Activated T-helper 1 cell treated with Interleukin-2 at 50 U/mL for 16 hours (primary cell): ENCODE data around the gene NOA1.

Experiments used
- DNase-seq: peaks from one replicate; pipeline ENCODE4 v3.0.0-alpha.2; 2020; ENCODE audit warnings: low read depth

NOA1 gene

DNA sequence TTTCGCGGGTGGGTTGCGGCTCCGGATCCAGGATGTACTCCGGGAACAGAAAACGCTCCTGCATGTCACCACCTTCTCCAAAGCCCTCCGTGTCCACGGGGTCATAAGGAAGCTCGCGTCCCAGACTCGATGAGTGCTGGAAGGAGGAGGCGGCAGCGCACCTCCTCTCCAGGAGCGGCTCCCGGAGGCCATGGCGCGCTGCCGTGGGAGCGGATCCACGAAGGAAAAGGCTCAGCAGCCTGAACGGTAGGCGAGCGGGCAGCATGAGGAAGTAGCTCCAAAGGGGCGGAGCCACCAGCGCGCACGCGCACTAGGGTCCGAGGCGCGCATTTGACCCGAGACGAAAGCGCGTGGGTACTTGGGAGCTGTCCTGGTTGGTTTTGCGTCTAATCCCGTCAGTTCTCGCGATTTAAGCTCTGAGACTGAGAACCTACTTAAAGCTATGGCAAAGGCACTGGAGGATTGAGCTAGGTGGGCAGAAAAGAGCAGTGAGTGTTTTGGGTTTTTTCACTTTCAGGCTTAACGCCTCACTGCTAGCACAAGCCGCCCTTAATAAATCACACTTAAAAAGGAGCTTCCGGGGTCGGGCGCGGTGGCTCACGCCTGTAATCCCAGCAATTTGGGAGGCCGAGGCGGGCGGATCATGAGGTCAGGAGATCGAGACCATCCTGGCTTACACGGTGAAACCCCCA lies at the start of gene NOA1:
Gene NOA1, minus strand, starts transcription at position 286 of the 692 bp plus-strand sequence. Its CDS starts 21 bp downstream, at position 265.
- DNase-seq = peak; percentile 97

DNA sequence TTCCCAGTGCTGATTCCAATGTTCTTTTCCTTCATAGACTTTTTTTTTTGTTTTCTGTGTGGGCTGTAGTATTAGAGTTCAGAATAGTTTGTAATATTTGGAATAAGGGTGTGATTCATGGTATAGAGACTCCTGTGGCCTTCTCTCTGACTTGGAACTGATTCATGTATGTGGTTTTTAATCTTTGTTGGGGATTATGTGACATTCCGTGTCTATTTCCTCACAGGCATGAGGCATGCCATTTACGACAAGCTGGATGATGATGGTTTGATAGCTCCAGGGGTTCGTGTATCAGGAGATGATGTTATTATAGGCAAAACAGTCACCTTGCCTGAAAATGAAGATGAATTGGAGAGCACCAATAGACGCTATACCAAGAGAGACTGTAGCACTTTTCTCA lies 45.7 kb upstream of the NOA1 start:
- DNase-seq = no peak

DNA sequence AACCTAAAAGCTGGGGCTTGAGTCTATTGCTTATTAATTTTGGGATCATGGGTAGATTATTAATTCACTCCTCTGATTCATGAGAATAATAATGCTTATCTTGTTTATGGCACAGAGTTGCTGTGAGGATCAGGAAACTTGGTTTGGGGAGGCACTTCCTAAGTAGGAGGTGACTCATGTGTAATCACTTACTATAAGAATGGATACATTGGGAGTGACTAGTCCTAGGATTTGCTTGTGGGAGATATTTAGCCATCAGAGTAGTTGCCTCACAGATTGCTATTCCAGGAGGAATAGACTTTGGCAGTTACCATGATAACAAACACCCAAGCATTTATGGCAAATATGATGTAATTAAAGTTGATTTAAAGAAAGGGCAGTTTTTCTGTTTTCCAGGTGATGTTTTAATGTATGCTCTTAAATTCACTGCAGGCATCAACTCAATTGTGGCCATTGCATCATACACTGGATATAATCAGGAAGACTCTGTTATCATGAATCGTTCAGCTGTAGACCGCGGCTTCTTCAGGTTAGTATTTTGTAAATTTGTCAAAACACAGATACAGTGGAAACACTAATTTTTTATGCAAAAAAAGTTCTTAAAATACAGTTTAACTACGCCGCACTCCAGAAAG lies 43.2 kb upstream of the NOA1 start:
- no peak for DNase-seq

DNA sequence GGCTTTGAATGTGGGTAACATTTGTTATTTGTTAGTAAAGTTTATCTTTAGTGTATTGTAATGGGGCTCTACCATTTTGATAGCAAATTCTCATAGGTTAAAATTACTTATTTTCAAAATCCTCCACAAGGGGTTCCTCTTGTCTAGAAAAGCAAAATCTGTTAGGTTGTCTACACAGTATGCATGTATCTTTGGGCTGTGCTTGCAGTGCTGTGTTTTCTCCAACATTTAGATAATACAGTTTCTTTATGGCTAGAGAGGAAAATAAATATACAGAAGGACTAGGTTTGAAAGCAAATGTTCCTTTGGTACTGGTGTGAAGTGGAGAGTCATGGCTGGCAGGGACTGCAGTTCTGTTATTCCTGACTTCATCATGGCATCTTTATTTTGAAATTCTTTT lies 41.6 kb upstream of the NOA1 start:
- DNase-seq = no peak

DNA sequence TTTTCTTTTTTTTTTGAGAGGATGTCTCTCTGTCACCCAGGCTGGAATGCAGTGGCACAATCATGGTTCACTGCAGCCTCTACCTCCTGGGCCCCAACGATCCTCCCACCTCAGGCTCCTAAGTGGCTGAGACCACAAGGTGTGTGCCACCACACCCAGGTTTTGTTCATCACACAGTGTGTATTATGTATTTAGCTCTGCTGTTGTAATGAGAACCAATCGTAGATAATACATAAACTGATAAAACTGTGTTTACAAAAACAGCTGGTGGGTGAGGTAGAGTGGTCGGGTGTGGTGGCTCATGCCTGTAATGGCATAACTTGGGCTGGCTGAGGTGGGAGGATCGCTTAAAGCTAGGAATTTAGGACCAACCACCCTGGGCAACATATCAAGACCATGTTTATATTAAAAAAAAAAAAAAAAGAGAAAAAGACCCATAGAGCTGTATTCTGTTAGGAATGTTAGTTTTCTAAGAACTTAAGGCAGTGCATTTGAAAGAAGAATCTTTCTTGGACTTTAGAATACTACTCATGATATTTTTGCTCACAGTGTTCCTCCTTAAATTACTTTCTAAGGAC lies 36.2 kb upstream of the NOA1 start:
- no peak for DNase-seq

DNA sequence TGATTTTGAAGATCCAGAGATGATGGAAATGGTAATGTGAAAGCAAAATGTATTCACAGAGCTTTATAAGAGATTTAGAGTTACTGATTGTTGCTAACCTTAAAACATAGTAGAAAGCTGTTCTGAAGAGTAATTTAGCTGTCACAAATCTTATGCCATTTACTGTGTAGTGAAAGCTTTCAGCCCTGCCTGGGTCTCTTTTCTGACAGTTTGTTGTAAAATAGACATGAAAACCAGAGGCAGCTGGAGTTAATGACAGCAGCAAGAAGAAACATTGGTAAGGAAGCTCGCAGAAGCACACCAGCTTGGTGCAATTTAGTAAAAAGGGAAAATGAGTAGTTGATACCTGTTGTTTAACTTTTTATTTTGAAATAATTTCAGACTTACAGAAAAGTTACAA lies 22.3 kb upstream of the NOA1 start:
- DNase-seq = no peak

DNA sequence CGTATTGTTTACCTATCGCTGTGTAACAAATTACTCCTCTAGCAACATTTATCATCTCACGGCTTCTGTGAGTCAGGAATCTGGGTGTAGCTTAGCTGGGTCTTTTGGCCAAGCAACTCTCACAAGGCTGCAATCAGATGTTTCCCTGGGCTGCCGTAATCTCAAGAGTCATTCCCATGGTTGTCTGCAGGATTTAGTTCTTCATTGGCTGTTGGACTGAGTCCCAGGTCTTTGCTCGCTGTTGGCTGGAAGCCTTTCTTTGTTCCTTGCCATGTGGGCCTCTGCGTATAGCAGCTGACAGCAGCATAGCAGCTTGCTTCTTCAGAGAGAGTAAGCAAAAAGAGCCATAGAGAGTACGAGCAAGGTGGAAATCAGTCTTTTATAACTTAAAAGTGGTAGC lies 18.1 kb upstream of the NOA1 start:
- no peak for DNase-seq

DNA sequence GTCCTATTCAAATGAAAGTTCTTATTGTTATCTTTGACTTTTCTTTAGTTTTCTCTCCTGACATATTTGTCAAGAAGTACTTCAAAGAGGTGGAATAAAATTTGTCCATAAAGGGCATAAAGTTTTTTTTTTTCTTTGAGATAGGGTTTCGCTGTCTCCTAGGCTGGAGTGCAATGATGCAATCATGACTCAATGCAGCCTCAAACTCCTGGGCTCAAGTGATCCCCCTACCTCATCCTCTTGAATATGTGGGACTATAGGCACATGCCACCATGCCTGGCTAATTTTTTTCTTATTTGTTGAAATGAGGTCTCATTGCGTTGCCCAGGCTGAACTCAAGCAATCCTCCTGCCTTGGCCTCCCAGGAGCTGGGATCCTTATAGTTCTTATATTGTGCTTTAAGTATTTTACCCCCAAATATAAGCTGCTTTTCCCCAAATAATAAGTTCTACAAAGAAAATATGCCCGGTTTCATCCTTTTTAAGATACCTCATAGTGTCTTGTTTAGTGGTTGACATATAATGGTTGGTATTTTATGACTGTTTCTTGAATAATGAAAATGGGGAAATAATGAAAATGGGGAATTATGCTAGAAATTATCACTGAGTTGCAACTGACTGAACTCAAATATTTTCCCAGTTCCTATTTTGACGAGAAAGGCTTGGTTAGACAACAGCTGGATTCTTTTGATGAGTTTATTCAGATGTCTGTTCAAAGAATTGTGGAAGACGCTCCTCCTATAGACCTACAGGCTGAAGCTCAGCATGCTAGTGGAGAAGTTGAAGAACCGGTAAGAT lies 12.9 kb upstream of the NOA1 start:
- no peak for DNase-seq

DNA sequence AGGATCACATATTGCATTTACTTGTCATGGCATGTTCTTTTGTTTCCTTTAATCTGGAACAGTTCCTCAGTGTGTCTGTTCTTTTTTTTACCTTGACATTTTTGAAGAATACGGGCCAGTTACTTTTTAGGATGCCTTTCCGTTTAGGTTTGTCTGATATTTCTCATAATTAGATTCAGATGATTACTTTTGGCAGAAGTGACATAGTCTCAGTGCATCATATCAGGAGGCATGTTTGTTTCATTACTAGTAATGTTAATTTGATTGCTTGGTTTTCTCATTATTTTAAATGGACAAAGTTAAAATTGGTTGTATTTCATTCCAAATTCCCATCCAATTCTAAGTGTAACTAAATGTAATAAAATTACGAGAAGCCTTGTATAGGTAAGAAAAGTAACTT lies 9.5 kb upstream of the NOA1 start:
- no peak for DNase-seq

DNA sequence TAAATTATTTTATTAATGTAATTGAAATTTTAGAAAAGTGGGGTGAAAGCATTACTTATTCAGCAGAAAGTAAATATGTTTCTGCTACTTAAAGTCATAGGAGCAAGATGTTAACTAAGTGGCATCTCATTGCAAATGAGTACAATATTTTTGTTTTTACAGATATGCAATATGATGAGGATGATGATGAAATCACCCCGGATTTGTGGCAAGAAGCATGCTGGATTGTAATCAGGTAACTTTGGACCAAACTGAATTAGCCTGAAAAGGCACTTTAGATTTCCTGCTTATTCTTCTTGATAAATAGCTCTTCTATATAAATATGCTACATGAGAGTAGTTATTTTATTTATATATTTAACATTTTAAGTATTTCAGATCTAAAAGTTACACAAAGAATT lies 8.8 kb upstream of the NOA1 start:
- no peak for DNase-seq

DNA sequence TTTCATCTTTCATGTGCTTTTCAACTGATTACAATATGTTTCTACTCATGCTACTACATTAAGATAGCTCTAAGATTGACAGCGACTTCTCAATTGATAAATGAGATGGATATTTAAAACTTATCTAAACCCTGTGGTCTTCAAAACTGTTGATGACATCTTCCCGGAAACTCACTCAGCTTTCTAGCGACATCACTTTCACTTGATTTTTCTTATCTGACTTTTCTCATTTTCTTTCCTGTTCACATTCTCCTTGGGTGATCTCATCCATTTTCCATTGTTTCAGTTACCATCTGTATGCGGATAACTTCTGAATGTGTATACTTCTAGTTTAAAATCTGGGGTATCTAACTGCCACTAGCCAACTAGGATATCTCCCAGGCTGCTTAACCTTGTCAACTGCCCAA lies 4.4 kb upstream of the NOA1 start:
- no peak for DNase-seq

DNA sequence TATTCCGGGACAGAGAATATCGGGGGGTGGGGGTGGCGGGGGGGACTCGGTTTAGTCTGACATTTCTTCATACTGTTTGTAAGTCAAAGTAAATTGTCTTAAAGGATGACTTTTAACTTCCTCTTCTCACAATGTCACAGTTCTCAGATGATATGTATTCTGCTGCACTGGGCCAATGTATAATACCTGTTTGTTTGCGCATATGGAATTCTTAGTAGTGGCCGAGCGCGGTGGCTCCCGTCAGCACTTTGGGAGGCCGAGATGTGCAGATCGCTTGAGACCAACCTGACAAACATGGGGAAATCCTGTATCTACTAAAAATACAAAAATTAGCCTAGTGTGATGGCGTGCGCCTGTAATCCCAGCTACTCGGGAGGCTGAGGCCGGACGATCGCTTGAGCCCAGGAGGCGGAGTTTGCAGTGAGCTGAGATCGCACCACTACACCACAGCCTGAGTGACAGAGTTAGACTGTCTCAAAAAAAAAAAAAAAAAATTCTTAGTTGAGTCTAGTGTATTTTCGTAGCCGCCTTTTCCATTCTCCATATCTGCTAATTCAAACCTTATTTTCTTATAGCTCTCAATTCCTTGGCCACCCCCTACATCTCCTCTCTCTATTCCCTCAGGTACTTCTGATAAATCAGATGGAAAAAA lies 2.1 kb upstream of the NOA1 start:
- no peak for DNase-seq

DNA sequence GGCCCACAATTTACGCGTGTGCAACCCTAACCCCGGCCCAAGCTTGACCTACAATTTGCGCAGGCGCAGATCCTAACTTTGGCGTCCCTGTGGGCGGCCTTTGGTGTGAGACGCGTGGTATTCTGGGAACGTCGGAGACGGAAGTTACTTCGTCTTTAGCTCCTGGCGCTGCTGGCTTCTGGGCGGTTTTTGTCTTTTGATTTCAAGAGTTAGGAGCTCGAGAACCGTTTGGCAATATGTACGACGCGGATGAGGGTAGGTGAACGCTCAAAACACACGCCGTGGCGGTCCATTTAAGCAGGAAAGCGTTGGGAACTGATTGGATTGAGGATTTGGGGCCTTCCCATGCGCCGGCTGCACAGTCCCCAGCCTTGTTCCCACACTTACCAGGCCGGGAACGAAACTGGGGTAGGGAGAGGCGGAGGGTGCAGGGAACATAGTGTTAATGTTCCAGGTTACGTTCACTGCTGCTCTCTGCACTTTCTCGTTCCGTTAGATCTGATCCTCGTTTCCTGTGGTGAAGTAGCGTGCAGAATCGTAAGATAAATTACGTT lies 1.4 kb upstream of the NOA1 start, which contains the start of gene POLR2B:
Gene POLR2B, plus strand, starts transcription at position 147 of the 554 bp plus-strand sequence. Its CDS starts 90 bp downstream, at position 237.
- peak; percentile 74 for DNase-seq

DNA sequence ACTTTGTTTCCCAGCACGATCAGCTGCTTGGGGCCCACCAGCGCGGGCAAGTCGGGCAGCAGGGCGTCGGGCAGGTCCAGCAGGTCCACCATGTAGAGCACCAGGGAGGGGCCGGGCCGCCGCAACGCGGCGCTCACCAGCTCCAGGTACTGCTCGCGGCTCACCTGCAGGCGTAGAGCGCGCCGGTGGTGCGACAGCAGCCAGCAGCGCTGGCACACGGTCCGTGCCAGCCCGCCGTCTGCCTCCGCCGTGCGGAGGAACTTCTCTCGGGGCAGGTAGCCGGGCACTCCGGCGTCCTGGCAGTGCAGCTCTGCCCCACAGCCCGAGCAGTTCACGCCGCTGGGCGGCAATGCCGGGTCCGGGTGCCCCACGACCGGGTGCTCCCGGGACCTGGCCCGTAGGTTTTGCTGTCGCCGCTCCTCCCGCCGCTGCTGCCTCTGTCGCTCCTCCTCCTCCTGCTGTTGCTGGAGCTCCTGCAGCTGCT lies 527 bp downstream of the NOA1 start:
- DNase-seq = peak; percentile 34

DNA sequence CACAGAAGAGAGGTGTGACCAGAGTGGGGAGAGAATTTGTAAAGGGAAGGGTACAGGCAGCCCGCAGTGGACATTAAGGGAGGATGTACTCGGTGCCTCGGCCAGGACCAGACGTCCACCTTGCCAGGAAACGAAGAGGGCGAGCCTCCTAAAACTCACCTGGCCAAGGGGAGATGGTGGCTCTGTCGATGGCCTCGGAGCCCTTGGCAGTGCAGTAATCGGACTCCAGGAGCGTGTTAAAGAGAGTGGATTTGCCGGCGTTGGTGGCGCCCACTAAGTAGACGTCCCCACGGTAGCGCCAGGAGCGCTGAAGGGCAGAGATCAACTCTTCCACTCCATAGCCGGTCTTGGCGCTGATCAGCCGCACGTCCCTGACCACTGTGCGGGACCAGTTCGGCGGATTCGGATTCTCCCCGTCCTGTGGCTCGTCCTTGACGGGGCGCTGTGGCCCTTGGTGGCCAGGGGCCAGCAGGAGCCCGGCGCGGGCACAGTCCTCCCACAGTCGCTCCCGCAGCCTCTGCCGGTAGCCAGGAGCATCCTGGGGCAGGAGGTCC lies 1.0 kb downstream of the NOA1 start:
- no peak for DNase-seq

DNA sequence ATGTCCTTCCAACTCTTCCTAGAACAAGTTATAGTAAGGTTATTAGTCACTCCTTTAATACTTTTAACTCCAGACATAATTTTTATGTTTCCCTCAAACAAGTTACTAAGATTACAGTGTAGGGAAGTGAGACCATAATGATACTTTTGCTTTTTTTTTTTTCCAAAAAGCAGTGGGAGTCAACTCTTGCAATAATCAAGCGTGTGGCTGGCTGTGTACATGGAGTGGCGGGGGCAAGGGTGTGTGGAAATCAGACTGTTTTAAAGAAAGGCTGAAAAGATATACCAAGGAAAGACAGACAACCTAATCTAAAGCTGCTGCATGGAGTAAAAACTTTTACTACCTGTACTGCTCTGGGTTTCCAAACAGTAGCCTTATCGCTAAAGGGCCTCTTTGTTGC lies 4.1 kb downstream of the NOA1 start:
- DNase-seq = no peak

DNA sequence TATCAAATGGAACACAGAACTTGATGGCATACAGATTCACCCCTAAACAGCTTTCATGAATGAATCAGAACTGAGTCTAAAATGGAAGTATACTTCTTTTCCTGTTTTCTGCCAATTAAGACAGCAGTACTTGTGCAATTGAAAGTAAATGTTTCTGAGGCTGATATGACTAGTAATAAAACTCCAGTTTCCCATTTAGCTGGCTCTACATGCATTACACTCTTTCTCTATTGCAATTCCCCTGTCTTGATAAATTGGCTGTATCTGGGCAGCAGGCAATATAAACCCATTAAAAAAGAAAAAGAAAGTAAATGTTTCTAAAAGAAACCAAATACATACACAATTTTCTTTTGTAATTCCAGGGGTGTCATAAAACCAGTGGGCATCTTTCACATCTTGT lies 4.6 kb downstream of the NOA1 start:
- no peak for DNase-seq

DNA sequence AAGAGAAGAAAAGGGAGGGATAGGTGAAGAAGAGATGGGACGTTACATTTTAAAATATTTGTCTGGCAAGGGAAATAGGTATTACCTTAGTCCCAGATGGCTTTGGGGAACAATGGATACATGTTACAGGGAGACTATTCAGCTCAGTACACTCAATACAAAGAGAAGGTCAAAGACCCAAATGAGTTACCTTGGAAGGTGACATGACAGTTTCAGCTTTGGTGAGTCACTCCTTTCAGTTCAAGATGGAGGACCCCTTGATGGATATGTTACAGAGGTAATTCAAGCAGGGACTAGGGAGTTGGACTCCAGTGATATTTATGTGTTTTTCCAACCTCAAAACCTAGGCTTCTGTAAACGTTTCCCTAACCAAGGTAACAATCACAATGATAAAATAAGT lies 5.0 kb downstream of the NOA1 start:
- no peak for DNase-seq

DNA sequence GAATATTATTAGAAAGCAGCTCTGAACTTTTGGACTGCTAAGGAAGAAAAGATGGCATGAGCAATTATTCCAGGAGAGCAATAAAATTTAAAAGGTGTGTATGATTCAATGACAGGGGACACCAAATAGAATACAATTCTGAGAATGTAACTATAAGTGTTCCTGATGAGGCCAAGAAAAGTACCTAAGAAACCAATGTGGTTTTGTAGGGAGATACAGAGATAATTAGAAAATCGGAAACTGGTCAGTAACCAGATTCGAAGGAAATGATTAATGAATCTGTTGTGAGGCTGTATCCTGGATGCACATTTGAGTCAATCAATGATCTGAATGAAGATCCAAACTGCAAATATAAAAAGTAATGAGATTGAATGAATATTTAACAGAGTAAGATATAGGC lies 6.0 kb downstream of the NOA1 start:
- no peak for DNase-seq

DNA sequence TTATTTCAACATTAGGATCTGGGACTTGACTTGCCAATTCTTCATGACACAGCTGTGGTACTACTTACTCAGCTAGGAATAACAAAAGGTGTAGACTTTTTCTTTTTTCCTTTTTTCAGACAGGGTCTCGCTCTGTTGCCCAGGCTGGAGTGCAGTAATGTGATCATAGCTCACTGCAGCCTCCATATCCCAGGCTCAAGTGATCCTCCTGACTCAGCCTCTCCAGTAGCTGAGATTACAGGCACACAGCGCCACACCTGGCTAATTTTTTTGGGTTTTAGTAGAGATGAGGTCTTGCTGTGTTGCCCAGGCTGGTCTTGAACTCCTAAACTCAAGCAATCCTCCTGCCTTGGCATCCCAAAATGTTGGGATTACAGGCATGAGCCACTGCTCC lies 16.3 kb downstream of the NOA1 start:
- DNase-seq = no peak

DNA sequence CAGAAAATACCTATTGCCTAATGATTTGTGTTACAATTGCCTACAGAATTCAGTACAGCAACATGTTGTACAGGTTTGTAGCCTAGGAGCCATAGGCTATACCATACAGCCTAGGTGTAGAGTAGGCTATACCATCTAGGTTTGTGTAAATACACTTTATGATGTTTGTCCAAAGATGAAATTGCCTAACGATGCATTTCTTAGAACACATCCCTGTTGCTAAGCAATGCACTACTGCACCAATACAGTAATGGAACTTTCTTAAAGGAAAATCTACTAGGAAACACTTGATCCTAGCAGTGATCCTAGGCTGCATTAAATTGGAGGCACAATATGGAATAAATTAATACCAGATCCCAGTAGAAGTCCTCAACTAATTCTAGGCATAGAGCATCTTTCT lies 18.3 kb downstream of the NOA1 start:
- DNase-seq = no peak
